HAP-1 (cell line): ENCODE data around the gene TIMM44.
"Not testable (repeated sequence)": the region's sequence is repeated elsewhere in the genome, so short reads cannot be mapped to it uniquely, and the experiment has no call there.

Experiments used
- DNase-seq, 2 experiments: peaks; one replicate each; pipeline ENCODE4 v3.0.0-alpha.2; 2016 to 2020; ENCODE audit warnings: low spot score in 2 of 2
- H3K27me3 ChIP-seq: fragments of 250-450 bp; sonication (Bioruptor Pico); 2 replicates; pipeline ENCODE4 v1.5.1; 2020; ENCODE audit warnings: low read depth, mild to moderate bottlenecking, moderate library complexity
- H3K36me3 ChIP-seq: fragments of 250-450 bp; sonication (Bioruptor Pico); replicated peaks from 2 replicates; pipeline ENCODE4 v1.5.1; 2020; ENCODE audit warnings: mild to moderate bottlenecking
- H3K4me1 ChIP-seq: fragments of 250-450 bp; sonication (Bioruptor Pico); 2 replicates; pipeline ENCODE4 v1.5.1; 2020; ENCODE audit warnings: mild to moderate bottlenecking
- H3K4me3 ChIP-seq: fragments of 250-450 bp; sonication (Bioruptor Pico); 2 replicates; pipeline ENCODE4 v1.5.1; 2020; ENCODE audit warnings: mild to moderate bottlenecking, moderate library complexity
- H3K9me3 ChIP-seq: fragments of 250-450 bp; sonication (Bioruptor Pico); 2 replicates; pipeline ENCODE4 v1.5.1; 2020; ENCODE audit warnings: mild to moderate bottlenecking, moderate library complexity
- in situ Hi-C: fragments of 300-500 bp; cut with MboI; formaldehyde crosslinking; loops from 3 replicates; pipeline ENCODE4 v1.14.3; 2020; ENCODE audit warnings: low sequenced_read_pairs, inconsistent platforms, mixed read lengths

Gene TIMM44

DNA sequence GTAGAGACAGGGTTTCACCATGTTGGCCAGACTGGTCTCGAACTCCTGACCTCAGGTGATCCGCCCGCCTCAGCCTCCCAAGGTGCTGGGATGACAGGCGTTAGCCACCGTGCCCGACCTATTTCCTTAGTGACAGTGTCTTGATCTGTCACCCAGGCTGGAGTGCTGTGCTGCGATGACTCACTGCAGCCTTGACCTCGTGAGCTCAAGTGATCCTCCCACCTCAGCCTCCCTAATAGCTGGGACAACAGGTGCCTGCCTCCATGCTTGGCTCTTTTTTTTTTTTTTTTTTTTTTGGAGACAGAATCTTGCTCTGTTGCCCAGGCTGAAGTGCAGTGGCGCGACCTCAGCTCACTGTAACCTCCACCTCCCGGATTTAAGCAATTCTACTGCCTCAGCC, 13.4 kb downstream of the TIMM44 start:
- DNase-seq, in situ Hi-C loops, H3K4me1 ChIP-seq, H3K27me3 ChIP-seq, H3K9me3 ChIP-seq, H3K4me3 ChIP-seq: not testable (repeated sequence)
- H3K36me3 ChIP-seq = peaks cover 51% of the 10 kb centered on the region

DNA sequence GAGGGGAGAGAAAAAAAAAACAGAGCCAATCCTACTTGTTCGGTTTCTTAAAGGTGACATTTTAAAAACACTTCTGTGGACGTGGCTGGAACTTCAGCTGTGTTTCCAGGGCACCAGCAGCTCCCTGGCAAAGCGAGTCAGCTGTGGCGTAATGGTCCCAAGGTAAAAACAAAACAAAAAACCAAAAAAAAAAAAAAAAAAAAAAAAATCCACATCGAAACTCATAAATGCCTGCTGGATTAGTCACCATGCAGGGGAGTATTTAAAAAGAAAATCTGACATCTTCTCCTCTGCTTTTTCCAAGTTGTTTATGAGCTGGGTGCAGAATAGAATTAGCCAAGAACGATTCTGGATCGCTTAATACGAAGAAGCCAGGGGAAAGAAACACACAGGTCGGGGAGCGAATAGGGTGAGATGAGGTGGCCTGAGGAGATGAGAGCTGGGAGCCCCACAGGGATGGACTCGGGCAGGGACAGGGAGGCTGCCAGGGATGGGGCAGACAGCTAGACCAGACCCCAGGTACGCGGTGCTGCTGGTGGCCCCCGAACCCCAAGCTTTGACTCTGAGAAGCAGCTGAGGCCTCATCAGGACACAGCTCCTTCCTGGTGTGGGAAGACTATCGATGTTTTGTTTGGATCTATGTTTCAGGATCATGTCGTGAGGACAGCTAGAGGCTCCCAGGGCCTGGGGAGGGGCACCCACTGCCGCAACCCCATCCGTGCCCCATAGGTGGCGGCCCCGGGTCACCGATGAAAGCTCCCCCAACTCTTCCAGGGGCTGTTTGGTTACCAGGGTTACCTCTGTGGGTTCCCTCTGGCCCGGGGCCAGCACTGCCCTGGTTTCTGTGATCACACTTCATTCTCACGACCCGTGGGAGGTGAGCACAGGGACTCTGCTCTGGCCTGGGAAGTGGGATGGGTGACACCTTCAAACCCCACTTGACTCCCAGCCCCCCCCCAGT, 14.4 kb downstream of the TIMM44 start:
- peak; percentile 21 to 84 for DNase-seq
- Histone ChIP-seq H3K4me1 (peaks cover 9% of the 10 kb centered on the region), H3K36me3 (peaks cover 41% of the 10 kb centered on the region), H3K9me3 (no peaks in the 10 kb centered on the region), H3K4me3 (no peak overlapping the region), H3K27me3 (no peaks in the 10 kb centered on the region)
- in situ Hi-C loops = no loop called here

DNA sequence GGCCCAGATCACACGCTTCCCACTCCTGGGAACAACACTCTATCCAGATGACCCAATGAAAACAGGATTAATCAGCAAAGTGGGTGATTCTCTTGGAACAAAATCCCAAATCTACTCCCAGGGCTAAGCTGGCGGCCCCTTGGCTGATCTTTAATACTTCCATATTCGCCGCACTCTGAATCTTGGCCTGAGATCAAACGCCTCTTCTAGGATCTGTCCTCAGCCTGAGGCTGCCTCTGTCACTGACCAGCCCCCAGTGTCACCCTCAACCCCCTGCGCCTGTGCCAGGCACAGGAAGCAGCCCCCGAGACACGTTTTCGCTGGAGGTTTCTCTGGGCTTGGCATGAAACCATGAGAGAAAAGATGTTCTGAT, 15.1 kb downstream of the TIMM44 start:
- DNase-seq = no peak
- Histone ChIP-seq H3K4me3 (no peak overlapping the region), H3K9me3 (no peaks in the 10 kb centered on the region), H3K27me3 (no peaks in the 10 kb centered on the region), H3K36me3 (peaks cover 34% of the 10 kb centered on the region), H3K4me1 (peaks cover 9% of the 10 kb centered on the region)
- in situ Hi-C loops = no loop called here

DNA sequence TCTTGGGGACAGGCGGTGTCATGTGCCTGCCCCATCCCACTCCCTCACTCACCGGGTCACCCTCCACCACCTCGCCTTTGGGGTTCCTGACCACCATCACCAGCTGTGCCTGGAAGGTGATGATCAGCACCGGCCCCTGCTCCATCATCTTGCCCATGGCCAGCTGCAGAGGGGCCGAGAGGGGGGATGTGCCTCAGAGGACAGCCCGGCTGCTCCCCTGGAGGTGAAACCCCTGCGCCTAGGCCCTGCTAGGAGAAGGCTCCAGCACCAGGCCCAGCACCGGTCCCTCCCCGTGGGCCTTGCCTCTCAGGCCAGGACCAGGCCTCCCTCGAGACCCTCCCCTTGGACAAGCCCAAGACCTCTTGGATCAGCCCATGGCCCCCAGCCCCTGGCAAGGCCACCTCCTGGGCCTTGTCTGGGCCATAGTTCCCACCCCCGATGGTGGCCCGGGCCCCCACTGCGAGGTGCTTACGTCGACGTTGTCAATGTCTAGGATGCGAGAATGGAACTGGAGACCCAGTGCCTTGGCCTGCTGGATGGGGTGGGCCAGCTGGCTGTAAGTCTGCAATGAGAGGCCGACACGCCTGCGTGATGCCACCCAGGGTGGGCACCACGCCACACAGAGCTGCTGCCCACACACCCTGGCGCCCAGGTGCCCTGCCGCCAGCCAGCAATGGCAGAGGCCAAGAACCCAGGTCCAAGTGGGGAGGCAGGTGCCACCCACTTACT, 15.7 kb downstream of the TIMM44 start:
- no peaks in the 10 kb centered on the region for H3K9me3 ChIP-seq
- no peak overlapping the region for H3K4me3 ChIP-seq
- peaks cover 28% of the 10 kb centered on the region for H3K36me3 ChIP-seq
- H3K4me1 ChIP-seq = peaks cover 9% of the 10 kb centered on the region
- no peaks in the 10 kb centered on the region for H3K27me3 ChIP-seq
- peak in 1 of 2 experiments; percentile 12 for DNase-seq
- in situ Hi-C loops = no loop called here

DNA sequence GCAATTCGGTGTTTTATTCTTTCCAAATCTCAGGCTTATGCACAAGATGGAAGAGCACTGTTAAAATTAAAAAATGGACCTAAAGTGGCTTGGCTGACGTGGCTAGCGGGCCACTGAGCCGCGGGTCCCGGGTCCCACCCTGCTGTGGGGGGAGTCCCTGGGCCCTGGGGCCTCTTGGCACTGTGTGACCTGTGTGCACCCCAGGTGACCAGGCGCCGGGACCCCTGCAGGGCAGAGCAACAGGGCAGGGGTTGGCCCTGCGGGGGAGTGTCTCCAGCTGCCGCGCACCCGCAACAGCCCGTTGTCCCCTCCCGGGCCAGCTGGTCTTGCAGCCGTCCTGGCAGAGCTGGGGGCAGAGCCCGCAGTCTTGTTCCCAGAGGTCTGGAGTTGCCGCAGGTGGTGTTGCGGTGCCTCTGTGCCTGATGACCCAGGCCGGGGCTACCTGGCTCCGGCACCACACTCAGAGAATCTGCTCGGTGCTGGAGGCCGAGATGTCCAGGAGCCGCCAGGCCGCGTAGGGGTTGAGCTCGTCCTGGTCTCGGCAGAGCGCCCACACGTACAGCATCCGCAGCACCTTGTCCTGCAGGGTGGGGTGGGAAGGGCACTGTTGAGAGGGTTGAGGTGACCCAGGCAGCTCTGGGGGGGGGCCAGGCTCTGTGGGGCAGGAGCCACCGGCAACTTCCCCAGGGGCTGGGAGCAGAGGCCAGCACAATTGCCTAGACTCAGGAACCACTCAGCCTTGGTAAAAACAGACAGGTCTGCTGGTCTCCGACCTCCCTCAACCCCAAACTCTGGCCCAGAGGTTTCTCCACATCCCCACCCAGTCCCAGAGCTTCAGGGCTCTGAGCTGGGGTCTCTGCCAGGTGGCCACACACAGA, 16.5 kb downstream of the TIMM44 start:
- Histone ChIP-seq H3K4me1 (peaks cover 9% of the 10 kb centered on the region), H3K4me3 (no peak overlapping the region), H3K27me3 (no peaks in the 10 kb centered on the region), H3K9me3 (no peaks in the 10 kb centered on the region), H3K36me3 (peaks cover 23% of the 10 kb centered on the region)
- DNase-seq = peak in 1 of 2 experiments; percentile 34
- in situ Hi-C loops = no loop called here

DNA sequence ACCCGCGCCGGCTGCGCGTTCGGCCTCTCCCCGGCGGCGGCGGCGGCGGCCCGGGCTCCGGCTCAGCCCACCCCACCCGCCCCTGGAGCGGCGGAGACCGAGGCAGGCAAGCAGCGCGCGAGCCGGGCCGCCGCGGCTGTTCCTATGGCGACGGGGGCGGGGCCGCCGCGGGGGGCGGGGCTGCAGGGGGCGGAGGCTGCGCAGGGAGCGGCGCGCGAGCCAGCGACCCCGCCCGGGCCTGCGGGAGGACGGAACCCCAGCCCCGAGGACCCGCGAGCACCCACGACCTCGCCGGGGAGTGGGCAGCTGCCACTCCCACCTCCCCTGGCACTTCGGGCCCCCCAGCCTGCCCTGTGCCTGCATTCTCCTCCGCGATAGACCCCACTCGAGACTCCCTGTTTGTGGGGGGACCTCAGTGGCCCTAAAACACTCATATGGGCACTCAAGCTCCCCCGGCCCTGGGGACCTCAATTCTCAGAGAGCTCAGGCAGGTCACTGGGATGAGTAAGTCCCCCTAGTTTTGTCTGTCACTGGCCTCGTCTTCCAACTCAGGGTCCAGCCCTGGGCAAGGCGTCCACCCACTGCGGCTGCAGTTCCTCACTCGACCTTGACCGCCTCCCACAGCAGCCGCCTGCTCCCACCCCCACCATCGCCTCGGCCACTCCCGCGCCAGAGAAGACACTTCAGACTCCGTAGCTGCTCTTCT, 17.3 kb downstream of the TIMM44 start, which contains the start of gene CTXN1:
CTXN1 (minus strand) TSS at position 115 of the 706 bp plus-strand sequence. CDS start 597 bp downstream, outside the sequence.
- H3K9me3 ChIP-seq = no peaks in the 10 kb centered on the region
- H3K4me1 ChIP-seq = peaks cover 9% of the 10 kb centered on the region
- peaks cover 15% of the 10 kb centered on the region for H3K36me3 ChIP-seq
- DNase-seq = peak; percentile 61 to 89
- in situ Hi-C loops = no loop called here
- H3K27me3 ChIP-seq = no peaks in the 10 kb centered on the region
- H3K4me3 ChIP-seq = peak within 1 kb of the TSS; percentile 28

DNA sequence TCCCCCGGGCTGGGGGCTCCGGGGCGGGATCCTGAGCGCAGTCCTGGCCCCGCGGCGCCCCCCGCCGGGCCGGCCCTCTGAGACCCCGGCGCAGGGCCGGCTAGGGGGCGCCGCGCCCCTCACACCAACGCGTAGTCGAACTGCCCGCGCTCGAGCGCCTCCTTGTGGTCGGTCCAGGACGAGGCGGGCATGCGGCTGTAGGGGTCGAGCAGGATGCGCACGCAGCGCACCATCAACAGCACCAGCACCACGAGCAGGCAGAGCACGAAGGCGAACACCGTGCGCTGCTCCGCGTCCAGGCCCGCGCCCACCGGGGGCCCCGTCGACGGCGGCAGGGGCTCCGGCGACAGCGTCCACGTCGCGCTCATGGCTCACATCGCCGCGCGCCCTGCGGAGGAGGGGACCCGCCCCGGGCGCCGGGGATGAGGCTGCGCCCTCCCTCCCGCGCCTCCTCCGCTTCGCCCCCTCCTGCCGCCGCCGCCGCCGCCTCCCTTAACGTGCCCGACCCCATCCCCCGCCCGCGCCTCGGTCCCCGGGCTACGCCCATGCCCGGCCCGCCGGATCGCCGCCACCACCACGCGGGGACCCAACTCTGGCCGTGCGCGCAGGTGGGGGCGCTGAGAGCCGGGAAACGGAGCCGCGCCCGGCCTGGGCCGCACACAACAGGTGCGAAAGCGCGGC, 18.2 kb downstream of the TIMM44 start:
- in situ Hi-C loops = no loop called here
- Histone ChIP-seq H3K9me3 (no peaks in the 10 kb centered on the region), H3K4me3 (peak overlapping the region; percentile 20; the same call in 1 of the 2 replicates), H3K27me3 (no peaks in the 10 kb centered on the region), H3K4me1 (peaks cover 9% of the 10 kb centered on the region), H3K36me3 (peaks cover 9% of the 10 kb centered on the region)
- DNase-seq = peak; percentile 75 to 93

DNA sequence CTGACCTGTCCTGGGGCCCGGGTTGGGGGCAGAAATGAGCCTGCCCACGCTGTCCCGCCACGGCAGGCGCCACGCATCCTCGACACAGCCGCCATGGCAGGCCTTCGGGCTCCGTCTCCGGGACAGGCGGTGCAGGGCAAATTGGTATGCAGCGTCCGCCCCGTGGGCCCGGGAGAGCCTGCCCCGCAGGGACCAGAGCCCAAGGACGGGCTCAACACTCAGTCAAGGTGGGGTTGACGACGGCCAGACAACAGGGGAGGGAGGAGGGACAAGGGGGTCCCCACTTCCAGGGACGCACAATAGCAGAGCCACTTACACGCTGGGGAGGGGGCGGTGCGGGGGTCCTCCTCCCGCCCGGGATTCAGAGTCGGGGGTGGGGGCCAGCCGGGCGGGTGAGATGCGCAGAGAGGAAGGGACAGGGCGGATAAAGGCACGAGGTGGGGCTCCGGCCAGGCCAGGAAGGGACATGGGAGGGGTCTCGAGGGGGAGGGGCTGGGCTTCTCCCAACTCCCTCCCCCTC, 18.8 kb downstream of the TIMM44 start:
- no peak for DNase-seq

DNA sequence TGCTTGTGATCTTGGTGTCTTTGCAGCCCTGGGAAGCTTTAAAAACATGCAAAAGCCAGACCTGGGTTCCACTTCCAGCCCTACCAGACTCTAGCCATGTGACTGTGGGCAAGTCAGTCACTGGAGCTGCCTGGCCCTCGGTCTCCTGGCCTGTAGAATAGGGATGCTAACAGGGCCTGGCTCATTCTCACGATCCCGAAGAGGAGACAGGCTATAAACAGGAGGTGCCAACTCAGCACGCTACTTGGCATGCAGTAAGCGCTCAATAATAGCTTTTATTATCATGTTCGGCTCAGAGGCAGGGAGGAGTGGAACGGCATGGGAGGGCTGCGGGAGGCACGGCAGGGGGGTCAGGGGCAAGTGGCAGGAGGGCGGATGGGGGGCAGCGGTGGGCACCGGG, 19.2 kb downstream of the TIMM44 start:
- Histone ChIP-seq H3K4me3 (no peak overlapping the region), H3K27me3 (no peaks in the 10 kb centered on the region), H3K36me3 (peaks cover 9% of the 10 kb centered on the region), H3K9me3 (no peaks in the 10 kb centered on the region), H3K4me1 (peaks cover 15% of the 10 kb centered on the region)
- in situ Hi-C loops = loop anchor here (5.0 kb wide), 1 partner anchor 57 kb away; no protein-coding TSS in a partner anchor
- no peak for DNase-seq

More for the DNA sequence above, 18.8 kb downstream of the TIMM44 start:
- Histone ChIP-seq H3K9me3 (no peaks in the 10 kb centered on the region), H3K27me3 (no peaks in the 10 kb centered on the region), H3K4me1 (peaks cover 11% of the 10 kb centered on the region), H3K36me3 (peaks cover 9% of the 10 kb centered on the region), H3K4me3 (peak overlapping the region; percentile 20; the same call in 1 of the 2 replicates)
- in situ Hi-C loops = loop anchor here (5.0 kb wide), 1 partner anchor 57 kb away; no protein-coding TSS in a partner anchor

DNA sequence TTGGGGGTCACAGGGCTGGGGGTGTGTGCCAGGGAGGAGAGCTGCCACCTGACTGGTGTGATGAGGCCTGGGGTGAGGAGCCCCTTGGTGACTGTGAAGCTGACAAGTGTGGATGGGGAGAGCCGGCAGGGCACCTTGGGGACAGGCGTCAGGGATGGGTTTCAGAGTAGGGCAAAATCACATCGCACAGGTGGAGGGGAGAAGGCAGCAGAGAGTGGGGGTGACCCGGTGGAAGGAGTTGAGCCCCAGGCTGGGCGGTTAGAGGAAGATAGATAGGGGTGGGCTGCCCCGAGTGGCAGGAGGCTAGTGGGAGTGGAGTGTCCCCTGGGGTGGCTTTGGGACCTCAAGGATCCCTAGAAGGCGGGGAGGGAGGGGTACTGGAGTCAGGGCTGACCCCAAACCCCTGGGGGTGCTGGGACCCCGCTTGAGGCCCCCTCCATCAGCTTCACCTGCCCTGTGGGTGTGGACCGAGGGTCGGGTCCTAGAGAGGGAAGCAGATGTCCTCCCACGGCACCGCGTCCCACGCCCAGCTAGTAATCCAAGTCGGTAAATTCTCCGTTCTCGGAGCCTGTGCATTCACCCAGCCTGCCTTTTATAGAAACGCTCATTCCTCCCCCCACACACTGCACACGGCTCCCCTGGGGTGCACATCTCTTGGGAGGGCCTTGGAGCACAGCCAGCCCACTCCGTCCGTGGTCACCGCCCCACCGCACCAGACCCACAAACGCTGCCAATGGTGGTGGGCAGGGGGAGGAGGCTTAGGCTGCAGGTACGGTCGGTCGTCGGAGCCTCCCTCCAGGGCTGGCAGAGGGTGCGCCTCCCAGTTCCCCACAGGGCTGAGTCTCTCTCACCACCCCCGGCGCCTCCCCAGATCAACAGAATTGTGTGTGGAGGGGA, 19.9 kb downstream of the TIMM44 start:
- no peaks in the 10 kb centered on the region for H3K27me3 ChIP-seq
- H3K4me3 ChIP-seq = no peak overlapping the region
- in situ Hi-C loops = loop anchor here (5.0 kb wide), 1 partner anchor 56 kb away; no protein-coding TSS in a partner anchor
- peaks cover 16% of the 10 kb centered on the region for H3K4me1 ChIP-seq
- DNase-seq = no peak
- H3K9me3 ChIP-seq = no peaks in the 10 kb centered on the region
- H3K36me3 ChIP-seq = peaks cover 9% of the 10 kb centered on the region

DNA sequence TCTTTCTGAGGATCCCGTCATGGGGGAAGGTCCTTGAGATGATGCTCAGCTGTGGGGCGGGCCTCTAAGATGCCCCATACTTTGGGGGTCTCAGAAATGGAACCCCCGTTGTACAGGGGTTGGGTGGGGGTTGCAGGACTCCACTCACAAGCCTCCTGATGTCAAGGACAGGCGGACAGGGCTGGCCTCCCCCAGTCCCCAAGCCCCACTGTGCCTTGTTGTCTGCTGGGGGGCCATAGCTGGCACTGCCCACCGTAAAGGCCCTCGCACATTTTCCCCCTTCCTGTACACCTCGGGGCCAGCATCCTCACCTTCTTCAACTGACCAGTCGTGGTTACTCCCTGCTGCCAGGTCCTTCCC, 20.6 kb downstream of the TIMM44 start:
- Histone ChIP-seq H3K36me3 (peaks cover 9% of the 10 kb centered on the region), H3K9me3 (no peaks in the 10 kb centered on the region), H3K27me3 (peaks cover 1% of the 10 kb centered on the region), H3K4me3 (no peak overlapping the region), H3K4me1 (peaks cover 23% of the 10 kb centered on the region)
- in situ Hi-C loops = loop anchor here (5.0 kb wide), 1 partner anchor 56 kb away; no protein-coding TSS in a partner anchor
- DNase-seq = no peak
